Mucosa of descending colon (tissue), 3 donors: ENCODE data around the gene TXNDC11. TPM values are rescaled to one million over a fixed set of nuclear protein-coding genes. Genes with fewer than 3 reads are reported as not detected.

Experiments used
- ATAC-seq: fragments of 200-7000 bp; cut with Tn5 transposase; one replicate; pipeline ENCODE4 v1.9.1; 2020; ENCODE audit warnings: mild to moderate bottlenecking, moderate library complexity
- DNase-seq, 3 donors: peaks; one replicate each; pipeline ENCODE4 v3.0.0-alpha.2; 2020
- H3K36me3 ChIP-seq: fragments of 200-600 bp; one replicate; pipeline ENCODE4 v1.8.0; 2021; ENCODE audit warnings: low read depth, mild to moderate bottlenecking
- H3K4me1 ChIP-seq: fragments of 200-600 bp; one replicate; pipeline ENCODE4 v1.8.0; 2021; ENCODE audit warnings: low read depth, mild to moderate bottlenecking
- H3K4me3 ChIP-seq: fragments of 200-600 bp; one replicate; pipeline ENCODE4 v1.8.0; 2021; ENCODE audit warnings: mild to moderate bottlenecking
- H3K9me3 ChIP-seq: fragments of 200-600 bp; one replicate; pipeline ENCODE4 v1.8.0; 2021; ENCODE audit warnings: mild to moderate bottlenecking
- CTCF ChIP-seq: fragments of 200-600 bp; IDR thresholded peaks from one replicate; pipeline ENCODE4 v1.8.0; 2022; ENCODE audit warnings: antibody characterized with exemption, mild to moderate bottlenecking
- intact Hi-C, 2 donors: fragments of 100-400 bp; cut with DNase I in 1 of 2; cut with micrococcal nuclease in 1 of 2; formaldehyde crosslinking; loops; one replicate each; pipeline versions ENCODE4 v1.11.0 to v1.11.1; 2022; cut with DNase I, micrococcal nuclease
- total RNA-seq, 3 donors: library from RNA; stranded (reverse); fragmentation: NEBNext Ultra II Directional in 2 of 3; extraction: Animal tissue kit (Norgen Biotek cat#: 25700) in 2 of 3; gene quantifications; one replicate each; pipeline versions ENCODE4 v1.2.1 to v1.2.4, GENCODE V29; 2021 to 2023
- donor health status: DM: no; HTN: no; CAD: no; lungs with moderate emphysema.
- donor health status: DM: no; HTN: no; CAD: no.
- donor health status: DM: no; HTN: yes; CAD: no.

TXNDC11 gene
- total RNA-seq, 3 donors from 2014 or later: 52.3 to 71.9 (median 60.3) TPM

GRCh38 chr16:11681976-11682654, 60.5 kb downstream of the TXNDC11 start:
- Histone ChIP-seq H3K36me3 (peaks cover 4% of the 10 kb centered on the region), H3K9me3 (no peaks in the 10 kb centered on the region), H3K4me3 (no peak overlapping the region), H3K4me1 (peaks cover 19% of the 10 kb centered on the region)
- intact Hi-C loops: no loop called here
- ATAC-seq (peak; percentile 87), DNase-seq (peak; percentile 64 to 78 (median 70))
- no peak for TF ChIP-seq CTCF

- intact Hi-C loops: no loop called here
- TF ChIP-seq CTCF: no peak
- Histone ChIP-seq H3K4me1 (peaks cover 19% of the 10 kb centered on the region), H3K9me3 (no peaks in the 10 kb centered on the region), H3K36me3 (peaks cover 4% of the 10 kb centered on the region), H3K4me3 (no peak overlapping the region)
- no peak for DNase-seq
- ATAC-seq: peak; percentile 43
These were observed 61.1 kb downstream of the TXNDC11 start for GRCh38 chr16:11681556-11681955.

- Histone ChIP-seq H3K4me3 (no peak overlapping the region), H3K9me3 (no peaks in the 10 kb centered on the region), H3K36me3 (no peaks in the 10 kb centered on the region), H3K4me1 (peaks cover 26% of the 10 kb centered on the region)
- no peak for ATAC-seq
- TF ChIP-seq CTCF: no peak
- no peak for DNase-seq
- intact Hi-C loops: no loop called here
These were observed 62.4 kb downstream of the TXNDC11 start for GRCh38 chr16:11679941-11680911.

- Histone ChIP-seq H3K4me1 (peaks cover 30% of the 10 kb centered on the region), H3K9me3 (no peaks in the 10 kb centered on the region), H3K36me3 (no peaks in the 10 kb centered on the region), H3K4me3 (no peak overlapping the region)
- DNase-seq: no peak
- no peak for TF ChIP-seq CTCF
- intact Hi-C loops: no loop called here
- no peak for ATAC-seq
These were observed 63.4 kb downstream of the TXNDC11 start for GRCh38 chr16:11679250-11679649.

GRCh38 chr16:11677959-11678881, 64.4 kb downstream of the TXNDC11 start:
- no peaks in the 10 kb centered on the region for H3K9me3 ChIP-seq
- peaks cover 30% of the 10 kb centered on the region for H3K4me1 ChIP-seq
- H3K4me3 ChIP-seq: no peak overlapping the region
- ATAC-seq (no peak), DNase-seq (no peak)
- intact Hi-C loops: no loop called here
- TF ChIP-seq CTCF: no peak
- no peaks in the 10 kb centered on the region for H3K36me3 ChIP-seq
